A204.1 (cell line): ENCODE measurements around the gene PHLPP1.
"Not testable (repeated sequence)": the region's sequence is repeated elsewhere in the genome, so short reads cannot be mapped to it uniquely, and the experiment has no call there.

Experiments
- FAIRE-seq: peaks from 2 replicates; lab custom pipeline; 2012; peaks lifted over from hg19 to GRCh38; lab: Jason Lieb, UNC

PHLPP1 gene

GRCh38 chr18:62717925-62718800 is 2.8 kb downstream of the PHLPP1 start:
- peak; percentile 44 for FAIRE-seq

DNA sequence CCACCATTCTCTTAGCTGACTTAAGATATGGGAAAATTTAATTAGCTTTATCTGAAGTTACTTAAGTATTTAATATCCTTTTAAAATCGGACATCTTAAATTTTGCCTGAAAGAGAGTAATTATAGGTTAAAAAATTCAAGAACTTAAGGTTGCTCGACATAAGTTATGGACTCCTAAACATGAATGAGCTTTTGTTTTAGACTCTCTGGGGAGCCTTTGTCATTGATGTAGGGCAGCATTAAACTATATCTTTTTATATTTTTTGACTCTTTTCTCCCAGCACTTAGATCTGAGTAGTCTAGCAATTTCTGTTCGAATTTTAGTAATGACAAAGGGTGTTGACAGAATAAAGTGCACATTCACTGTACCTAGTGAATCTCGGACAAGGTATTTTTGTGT is 4.7 kb downstream of the PHLPP1 start:
- FAIRE-seq, result no peak

DNA sequence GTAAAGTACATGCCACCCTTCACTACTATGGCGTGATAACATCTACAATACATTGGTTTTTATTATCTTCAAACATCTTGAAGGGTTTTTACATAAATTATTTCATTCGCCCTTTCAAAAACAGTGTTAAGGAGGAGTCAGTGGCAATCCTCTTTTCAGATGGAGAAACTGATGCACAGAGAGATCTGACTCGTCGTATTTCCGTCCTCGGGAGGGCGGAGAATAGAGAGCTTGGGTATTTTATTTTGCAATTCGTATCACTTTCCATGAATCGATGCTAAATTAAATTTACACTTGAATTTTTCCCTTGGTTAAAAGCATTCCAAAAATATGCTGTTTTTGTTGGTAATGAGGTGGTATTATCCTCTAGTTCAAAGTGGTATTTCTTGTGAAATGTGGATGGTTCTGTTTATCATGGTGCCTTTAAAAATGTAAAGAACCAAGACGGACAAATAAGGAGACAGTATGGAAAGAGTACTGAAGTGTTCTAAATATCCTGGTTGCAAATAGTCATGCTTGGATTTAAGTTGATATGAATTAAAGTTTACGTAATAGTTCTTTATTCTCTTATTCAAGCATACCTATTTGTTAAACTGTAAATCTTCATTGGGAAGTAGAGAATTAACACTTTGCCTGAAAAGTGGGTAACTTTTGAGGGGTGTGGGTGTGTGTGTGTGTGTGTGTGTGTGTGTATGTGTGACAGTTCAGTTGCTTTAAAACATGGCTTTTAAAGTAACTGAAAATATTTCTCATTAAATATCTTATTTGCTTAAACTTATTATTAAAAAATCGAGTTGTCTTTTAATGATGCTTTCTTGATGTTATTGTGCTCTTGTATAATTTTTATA is 5.6 kb downstream of the PHLPP1 start:
- no peak for FAIRE-seq

DNA sequence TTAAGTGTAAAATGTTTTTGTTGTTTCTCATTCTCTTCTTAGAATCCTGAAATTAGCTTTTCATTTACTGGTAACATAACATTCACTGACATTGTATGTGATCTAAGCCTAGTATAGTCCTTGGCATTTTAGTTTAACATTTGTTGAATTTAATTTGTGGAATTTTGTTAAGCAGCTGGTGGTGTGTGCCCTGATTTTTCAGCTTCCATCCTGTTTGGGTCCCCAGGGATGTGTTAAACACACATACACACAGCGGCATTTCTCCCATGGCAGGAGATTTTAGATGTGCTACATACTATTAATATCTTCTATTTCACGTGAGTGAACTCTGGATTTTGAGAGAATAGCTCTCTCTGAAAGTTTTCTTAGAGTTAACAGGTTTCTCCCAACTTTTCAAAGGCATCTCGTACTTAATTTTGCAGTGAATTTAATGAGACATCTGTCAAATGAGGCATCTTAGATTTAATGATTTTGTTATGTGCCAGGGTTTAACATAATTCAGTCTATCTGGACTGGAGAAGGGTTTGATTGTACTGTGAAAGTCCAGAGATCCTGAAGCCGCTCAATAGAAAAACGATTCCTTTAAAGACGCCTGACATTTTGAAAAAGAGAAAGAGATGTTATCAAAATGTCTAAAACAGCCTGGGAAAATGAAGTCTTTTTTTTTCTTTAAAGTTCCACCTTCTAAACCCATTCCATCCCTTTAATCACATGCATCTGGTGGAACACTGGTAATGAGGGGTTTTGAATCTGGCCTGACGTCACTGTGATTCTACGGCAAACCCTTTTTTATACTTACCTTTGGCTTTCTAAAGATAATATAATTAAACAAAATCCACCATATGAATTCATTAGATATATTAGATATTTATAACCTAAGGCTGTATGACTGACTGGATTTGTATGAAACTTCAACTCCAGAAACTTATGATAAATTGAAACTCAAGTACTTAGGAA is 6.8 kb downstream of the PHLPP1 start:
- FAIRE-seq, result peak; percentile 6

DNA sequence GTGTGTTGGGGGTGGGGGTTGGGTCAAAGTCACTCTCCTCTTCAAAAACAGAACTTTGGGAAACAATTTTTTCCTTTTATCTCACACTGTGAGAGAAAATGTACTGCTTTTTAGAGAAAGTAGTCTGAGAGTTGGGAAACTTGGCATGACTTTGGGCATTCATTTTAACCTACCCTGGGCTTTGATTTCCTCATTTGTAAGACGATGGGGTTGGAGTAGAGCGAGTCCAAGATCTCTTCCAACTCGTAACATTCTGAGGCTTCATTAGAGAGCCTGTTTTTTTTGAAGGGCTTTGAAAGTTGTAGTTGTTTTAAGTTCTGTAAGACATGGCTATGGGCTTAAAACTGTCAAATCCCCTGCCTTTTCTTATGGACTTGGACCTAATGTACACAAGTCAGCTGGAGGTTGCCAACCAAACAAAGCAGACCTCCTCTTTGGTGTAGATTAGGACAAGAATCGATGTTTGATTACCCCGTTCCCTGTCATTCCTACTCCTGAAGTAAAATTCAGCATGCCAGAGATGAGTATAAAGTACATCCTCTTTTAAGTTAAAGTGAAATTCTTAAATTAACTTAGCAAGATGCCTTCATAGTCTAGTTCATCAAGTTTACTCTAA is 8.4 kb downstream of the PHLPP1 start:
- FAIRE-seq, result no peak

GRCh38 chr18:62725896-62726295 is 10.6 kb downstream of the PHLPP1 start:
- FAIRE-seq, result no peak

DNA sequence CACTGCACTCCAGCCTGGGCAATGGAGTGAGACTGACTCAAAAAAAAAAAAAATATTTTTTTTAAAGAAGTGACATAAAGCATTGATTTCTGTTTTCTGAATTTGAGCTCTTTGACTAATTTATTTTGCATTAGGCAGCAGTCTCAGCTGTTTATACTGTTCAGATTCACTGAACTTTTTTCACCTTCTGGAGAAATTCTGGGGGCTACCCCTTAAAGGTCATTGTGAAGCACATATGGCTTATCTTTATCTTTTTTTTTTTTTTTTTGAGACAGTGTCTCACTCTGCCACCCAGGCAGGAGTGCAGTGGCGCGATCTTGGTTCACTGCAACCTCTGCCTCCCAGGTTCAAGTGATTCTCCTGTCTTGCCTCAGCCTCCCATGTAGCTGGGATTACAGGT is 12.9 kb downstream of the PHLPP1 start:
- no peak for FAIRE-seq

DNA sequence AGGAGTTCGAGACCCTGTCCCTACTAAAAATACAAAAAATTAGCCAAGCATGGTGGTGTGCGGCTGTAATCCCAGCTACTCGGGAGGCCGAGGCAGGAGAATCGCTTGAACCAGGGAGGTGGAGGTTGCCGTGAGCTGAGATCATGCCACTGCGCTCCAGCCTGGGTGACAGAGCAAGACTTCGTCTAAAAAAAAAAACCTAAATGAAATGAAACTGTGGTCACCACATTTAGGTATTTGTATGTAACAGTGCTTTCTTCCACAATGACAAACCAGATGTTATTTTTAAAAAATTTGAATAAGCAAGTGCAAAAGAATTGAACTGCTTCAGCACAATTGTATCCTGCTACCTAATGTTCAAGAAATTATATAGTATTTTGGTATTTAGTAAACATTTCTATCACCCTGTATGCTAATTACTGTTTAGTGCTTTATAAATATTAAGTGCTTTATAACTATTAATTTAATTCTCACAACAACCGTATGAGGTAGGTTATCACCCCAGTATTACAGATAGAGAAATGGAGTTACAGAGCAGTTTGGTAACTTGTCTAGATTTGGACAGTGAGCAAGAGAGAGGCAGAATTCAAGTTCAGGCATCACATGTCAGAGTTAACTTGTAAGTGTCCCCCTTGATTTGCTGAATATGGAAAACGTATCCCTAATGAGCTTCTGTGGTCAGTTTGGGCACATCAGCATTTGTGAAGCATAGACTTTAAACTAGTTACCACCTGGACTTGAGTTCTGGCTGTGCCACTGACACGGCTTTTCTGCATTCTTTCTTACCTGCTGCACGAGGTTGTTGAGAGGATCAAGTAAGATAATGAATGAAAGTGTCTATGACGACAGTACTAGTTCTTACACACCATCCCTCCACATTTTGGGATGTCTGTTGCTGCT is 14.4 kb downstream of the PHLPP1 start:
- no peak for FAIRE-seq

GRCh38 chr18:62730941-62731340 is 15.6 kb downstream of the PHLPP1 start:
- no peak for FAIRE-seq

DNA sequence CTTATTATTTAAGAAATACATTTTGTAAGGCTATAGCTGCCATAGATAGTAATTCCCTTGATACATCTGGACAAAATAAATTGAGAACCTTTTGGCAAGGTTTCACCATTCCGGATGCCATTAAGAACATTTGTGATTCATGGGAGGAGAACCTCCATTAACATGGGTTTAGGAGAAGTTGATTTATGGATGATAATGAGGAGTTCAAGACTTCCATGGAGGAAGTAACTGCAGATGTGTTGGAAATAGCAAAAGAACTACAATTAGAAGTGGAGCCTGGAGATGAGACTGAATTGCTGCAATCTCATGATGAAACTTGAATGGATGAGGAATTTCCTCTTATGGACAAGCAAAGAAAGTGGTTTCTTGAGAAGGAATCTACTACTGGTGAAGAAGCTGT is 17.3 kb downstream of the PHLPP1 start:
- FAIRE-seq, result no peak

DNA sequence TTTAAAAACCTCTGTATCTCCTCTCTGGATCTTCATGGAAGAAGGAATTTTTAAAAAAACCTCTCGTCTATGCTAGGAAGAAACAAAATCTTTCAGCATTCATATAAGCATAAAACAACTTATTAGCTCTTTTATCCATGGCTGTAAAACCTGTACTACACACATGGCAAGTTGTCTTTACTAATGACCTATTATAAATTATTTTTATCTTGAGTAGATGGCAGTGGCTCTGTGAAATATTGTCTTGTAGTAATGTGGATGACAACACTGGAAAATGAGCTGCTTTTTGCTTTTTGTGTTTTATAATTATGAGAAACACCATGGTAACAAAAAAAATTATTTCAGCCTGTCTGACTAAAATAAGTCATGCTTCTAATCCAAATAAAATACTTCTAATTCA is 18.9 kb downstream of the PHLPP1 start:
- no peak for FAIRE-seq

DNA sequence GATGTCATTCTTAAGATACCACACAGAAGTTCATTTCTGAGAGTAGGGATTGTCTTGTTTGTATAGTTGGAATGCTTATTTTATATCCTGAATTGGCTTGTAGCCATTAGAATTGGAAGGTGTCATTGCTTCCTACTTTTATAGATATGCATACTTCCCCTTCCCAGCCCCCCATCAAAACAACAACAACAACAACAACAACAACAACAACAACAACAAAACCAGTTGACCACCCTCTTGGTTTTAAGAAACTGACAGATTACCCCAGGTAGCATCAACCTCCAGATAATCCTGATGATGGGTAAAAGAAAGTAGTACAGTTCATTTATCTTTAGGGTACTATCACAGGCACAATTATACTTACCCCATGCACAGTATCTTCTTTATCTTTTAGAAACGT is 20.0 kb downstream of the PHLPP1 start:
- FAIRE-seq, result no peak

DNA sequence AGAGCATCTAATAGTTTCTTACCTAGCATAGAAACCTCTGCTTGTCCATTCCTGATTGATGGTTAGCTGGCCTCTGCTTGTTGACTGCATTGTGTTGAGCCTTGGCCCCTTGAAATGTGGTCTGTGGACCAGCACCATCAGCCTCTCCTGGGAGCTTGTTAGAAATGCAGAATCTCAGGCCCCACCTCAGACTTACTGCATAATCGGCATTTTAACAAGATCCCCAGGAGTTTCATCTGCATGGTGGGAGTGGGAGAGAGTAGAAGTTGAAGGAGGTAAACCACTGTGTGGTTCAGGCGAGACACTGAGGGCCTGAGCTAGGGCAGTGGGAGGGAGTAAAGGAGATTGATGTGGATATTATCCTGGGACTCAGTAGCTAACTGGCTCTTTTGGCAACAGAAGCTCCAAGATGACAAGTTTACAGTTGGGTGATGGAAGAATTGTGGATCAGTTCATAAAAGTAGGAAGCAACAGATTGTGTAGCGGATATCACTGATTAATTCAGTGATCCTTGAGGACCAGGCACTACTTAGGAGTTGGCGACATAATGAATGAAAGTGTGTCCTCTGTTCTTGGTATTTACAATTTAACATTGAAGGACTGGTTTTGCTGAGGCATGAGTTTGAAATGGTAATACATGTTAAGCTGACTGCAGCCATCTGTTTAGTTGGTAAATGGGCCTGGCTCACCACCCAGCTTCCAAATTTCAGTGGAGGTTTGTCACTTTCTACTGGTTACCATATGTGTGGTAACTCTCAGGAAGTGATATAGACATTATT is 20.9 kb downstream of the PHLPP1 start:
- no peak for FAIRE-seq

GRCh38 chr18:62737241-62737873 is 22.0 kb downstream of the PHLPP1 start:
- no peak for FAIRE-seq

DNA sequence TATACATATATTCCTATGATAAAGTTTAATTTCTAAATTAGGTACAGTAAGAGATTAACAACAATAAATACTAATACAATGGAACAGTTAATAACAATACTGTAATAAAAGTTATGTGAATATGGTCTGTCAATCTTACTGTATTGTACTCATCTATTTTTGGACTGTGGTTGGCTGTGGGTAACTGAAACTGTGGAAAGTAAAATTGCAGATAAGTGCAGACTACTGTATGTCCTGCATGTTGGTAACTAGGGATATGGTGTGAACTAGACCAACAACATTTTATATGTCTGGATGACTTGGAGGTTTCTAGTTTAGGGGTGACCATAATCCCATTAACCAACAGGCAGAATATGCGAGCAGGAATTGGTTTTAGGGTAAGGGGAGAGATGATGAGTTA is 23.3 kb downstream of the PHLPP1 start:
- no peak for FAIRE-seq

DNA sequence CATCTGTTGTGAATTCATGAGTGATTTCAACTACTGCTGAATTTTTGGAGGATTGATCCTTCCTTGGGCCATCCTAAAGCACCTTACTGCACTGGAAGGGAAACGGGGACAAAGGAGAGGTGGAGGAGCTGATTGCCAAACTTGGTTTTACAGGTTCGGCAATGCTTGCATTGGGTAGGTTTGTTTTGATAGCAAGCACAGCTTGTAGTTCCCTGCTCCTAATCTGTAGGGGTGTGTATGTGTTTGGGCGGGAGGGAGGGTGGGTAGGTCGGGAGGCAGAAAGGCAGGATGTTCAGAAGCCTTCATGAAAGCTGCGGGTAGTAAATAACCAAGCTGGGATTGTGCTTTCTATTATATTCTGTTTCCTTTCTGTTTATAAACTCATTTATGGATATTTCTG is 24.6 kb downstream of the PHLPP1 start:
- FAIRE-seq, result no peak

- not testable (repeated sequence) for FAIRE-seq
Measured at GRCh38 chr18:62740650-62741049, 25.3 kb downstream of the PHLPP1 start.

DNA sequence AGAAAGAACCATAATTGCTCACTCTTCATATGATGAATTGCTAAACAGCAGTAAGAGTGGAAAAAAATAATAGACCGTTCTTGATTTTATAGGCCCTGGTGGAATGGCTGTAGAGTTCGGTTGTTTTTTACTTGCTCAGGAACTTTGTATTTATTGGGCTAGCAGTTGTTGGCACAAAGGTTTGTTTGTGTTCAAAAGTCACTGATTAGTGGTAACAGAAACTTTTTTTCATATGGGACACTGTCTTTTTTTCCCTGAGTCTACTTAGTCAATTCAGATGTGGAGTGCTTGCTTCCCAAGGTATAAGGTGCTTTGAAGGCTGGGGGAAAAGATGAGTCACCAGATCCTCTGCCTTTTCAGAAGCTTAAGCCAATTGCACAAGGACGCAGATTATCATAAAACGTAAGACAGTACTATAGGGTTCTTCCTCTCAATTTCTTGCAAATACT is 25.8 kb downstream of the PHLPP1 start:
- no peak for FAIRE-seq

GRCh38 chr18:62741584-62741983 is 26.2 kb downstream of the PHLPP1 start:
- FAIRE-seq, result no peak
